ENCODE measurements around the gene LYPLAL1. TPM values are rescaled to one million over a fixed set of nuclear protein-coding genes. Genes with fewer than 3 reads are reported as not detected.

Gene LYPLAL1
- total and polyA plus RNA-seq, 7 donors: 4.6 to 44.6 (median 29.3) TPM

- Histone ChIP-seq H3K4me3 (no peak overlapping the region), H3K4me1 (peaks cover 42% of the 10 kb centered on the region), H3K27ac (peak overlapping the region; percentile 96), H3K36me3 (ENCODE audit: insufficient read depth in 1 of 2, low read depth in 1 of 2) (peaks cover 0 to 23% of the 10 kb centered on the region in 2 donors), H3K27me3 (ENCODE audit: insufficient read depth in 3 of 3, low read length in 2 of 3) (no peaks in the 10 kb centered on the region), H3K9me3 (no peaks in the 10 kb centered on the region)
- intact Hi-C loops (cut with DNase I): loop anchor here in 1 of 2 donors (10.0 kb wide), 1 partner anchor 833 kb away; the partner anchor contains the start of gene TGFB2
- ATAC-seq: no peak
- no peak for TF ChIP-seq CTCF (IDR thresholded peaks at IDR 0.05)
- DNase-seq: no peak
- WGBS, 3 donors: 69 to 78% (median 71%) methylated on average over 3 of the region's 3 CpGs
These were observed 3.7 kb downstream of the LYPLAL1 start for GRCh38 chr1:219177363-219177762.

GRCh38 chr1:219177940-219178339 is 4.3 kb downstream of the LYPLAL1 start:
- intact Hi-C loops (cut with DNase I): loop anchor here in 1 of 2 donors (10.0 kb wide), 1 partner anchor 833 kb away; the partner anchor contains the start of gene TGFB2
- Histone ChIP-seq H3K27ac (peak overlapping the region; percentile 96), H3K36me3 (ENCODE audit: insufficient read depth in 1 of 2, low read depth in 1 of 2) (peaks cover 0 to 27% of the 10 kb centered on the region in 2 donors), H3K4me3 (no peak overlapping the region), H3K27me3 (ENCODE audit: insufficient read depth in 3 of 3, low read length in 2 of 3) (no peaks in the 10 kb centered on the region), H3K9me3 (no peaks in the 10 kb centered on the region), H3K4me1 (peaks cover 47% of the 10 kb centered on the region)
- 92 to 100% (median 96%) methylated on average over 1 of the region's 1 CpG for WGBS, 3 donors
- no peak for DNase-seq
- no peak for TF ChIP-seq CTCF (IDR thresholded peaks at IDR 0.05)
- no peak for ATAC-seq

- no peak for TF ChIP-seq CTCF (IDR thresholded peaks at IDR 0.05)
These were observed 5.6 kb downstream of the LYPLAL1 start for GRCh38 chr1:219179293-219179692.

GRCh38 chr1:219184337-219184736 is 10.7 kb downstream of the LYPLAL1 start:
- Histone ChIP-seq H3K27me3 (ENCODE audit: insufficient read depth in 3 of 3, low read length in 2 of 3) (no peaks in the 10 kb centered on the region), H3K27ac (no peak overlapping the region), H3K36me3 (ENCODE audit: insufficient read depth in 1 of 2, low read depth in 1 of 2) (peaks cover 0 to 25% of the 10 kb centered on the region in 2 donors), H3K9me3 (no peaks in the 10 kb centered on the region), H3K4me1 (peaks cover 46% of the 10 kb centered on the region), H3K4me3 (no peak overlapping the region)
- ATAC-seq: no peak
- intact Hi-C loops (cut with DNase I): no loop called here
- no peak for DNase-seq
- WGBS, 3 donors: 59 to 64% (median 62%) methylated on average over 1 of the region's 1 CpG
- TF ChIP-seq CTCF (IDR thresholded peaks at IDR 0.05): no peak

More at GRCh38 chr1:219179293-219179692, 5.6 kb downstream of the LYPLAL1 start:
- DNase-seq (no peak), ATAC-seq (no peak)
- intact Hi-C loops (cut with DNase I): loop anchor here in 1 of 2 donors (10.0 kb wide), 1 partner anchor 834 kb away; the partner anchor contains the start of gene TGFB2
- Histone ChIP-seq H3K4me3 (no peak overlapping the region), H3K27me3 (ENCODE audit: insufficient read depth in 3 of 3, low read length in 2 of 3) (no peaks in the 10 kb centered on the region), H3K36me3 (ENCODE audit: insufficient read depth in 1 of 2, low read depth in 1 of 2) (peaks cover 0 to 28% of the 10 kb centered on the region in 2 donors), H3K9me3 (no peaks in the 10 kb centered on the region), H3K4me1 (peaks cover 49% of the 10 kb centered on the region), H3K27ac (no peak overlapping the region)

All from psoas muscle (tissue), 8 donors.